ENCODE measurements around the gene IQCE. TPM values are rescaled to one million over a fixed set of nuclear protein-coding genes. Genes with fewer than 3 reads are reported as not detected.
"Not testable (repeated sequence)": the region's sequence is repeated elsewhere in the genome, so short reads cannot be mapped to it uniquely, and the experiment has no call there.

The IQCE gene
- total and polyA plus RNA-seq, 10 of the 15 experiments (the other 5 are each of a cell fraction or from before 2014, with no cell fraction given) = 0.37 to 8.1 (median 3.7) TPM

DNA sequence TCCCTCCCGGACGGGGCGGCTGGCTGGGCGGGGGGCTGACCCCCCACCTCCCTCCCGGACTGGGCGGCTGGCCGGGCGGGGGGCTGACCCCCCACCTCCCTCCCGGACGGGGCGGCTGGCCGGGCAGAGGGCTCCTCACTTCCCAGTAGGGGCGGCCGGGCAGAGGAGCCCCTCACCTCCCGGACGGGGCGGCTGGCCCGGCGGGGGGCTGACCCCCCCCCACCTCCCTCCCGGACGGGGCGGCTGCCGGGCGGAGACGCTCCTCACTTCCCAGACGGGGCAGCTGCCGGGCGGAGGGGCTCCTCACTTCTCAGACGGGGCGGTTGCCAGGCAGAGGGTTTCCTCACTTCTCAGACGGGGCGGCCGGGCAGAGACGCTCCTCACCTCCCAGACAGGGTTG, 24.6 kb upstream of the IQCE start:
- in situ Hi-C loops (cut with MboI); POLR2A ChIA-PET; FAIRE-seq; H3K9ac ChIP-seq (ENCODE audit: control insufficient read depth, insufficient read depth, low read length); RAD21 ChIA-PET (ENCODE audit: unreplicated experiment); H2AFZ ChIP-seq (ENCODE audit: control insufficient read depth, low read depth, low read length); intact Hi-C loops (cut with micrococcal nuclease; ENCODE audit: unreplicated experiment); H3K79me2 ChIP-seq (ENCODE audit: control insufficient read depth, insufficient read depth, low read length); H3K9me3 ChIP-seq (replicated peaks; ENCODE audit: control insufficient read depth, insufficient read depth, low read length); H3K36me3 ChIP-seq (ENCODE audit: control insufficient read depth in 2 of 2, insufficient read depth in 2 of 2, low read length in 1 of 2); SMC1A ChIA-PET (ENCODE audit: uncharacterized antibody, unreplicated experiment); H3K4me2 ChIP-seq (ENCODE audit: control insufficient read depth, insufficient read depth); DNase-seq (ENCODE audit: low read depth, low spot score); H3K27ac ChIP-seq (ENCODE audit: control insufficient read depth, insufficient read depth); H3K4me3 ChIP-seq; H3K27me3 ChIP-seq (replicated peaks in 1 of 2; ENCODE audit: control insufficient read depth in 2 of 2, insufficient read depth in 2 of 2, low read length in 1 of 2); CTCF ChIA-PET; BruUV-seq (replicated peaks); H4K20me1 ChIP-seq (ENCODE audit: control insufficient read depth, insufficient read depth); ATAC-seq: not testable (repeated sequence)
- peaks cover 19% of the 10 kb centered on the region for H3K4me1 ChIP-seq (ENCODE audit: control insufficient read depth, insufficient read depth, low read length)
- no CpG with 5 or more reads among the region's 34 CpGs for WGBS (ENCODE audit: insufficient coverage, insufficient replicate concordance, low lambda C conversion rate, missing lambda C conversion rate)

DNA sequence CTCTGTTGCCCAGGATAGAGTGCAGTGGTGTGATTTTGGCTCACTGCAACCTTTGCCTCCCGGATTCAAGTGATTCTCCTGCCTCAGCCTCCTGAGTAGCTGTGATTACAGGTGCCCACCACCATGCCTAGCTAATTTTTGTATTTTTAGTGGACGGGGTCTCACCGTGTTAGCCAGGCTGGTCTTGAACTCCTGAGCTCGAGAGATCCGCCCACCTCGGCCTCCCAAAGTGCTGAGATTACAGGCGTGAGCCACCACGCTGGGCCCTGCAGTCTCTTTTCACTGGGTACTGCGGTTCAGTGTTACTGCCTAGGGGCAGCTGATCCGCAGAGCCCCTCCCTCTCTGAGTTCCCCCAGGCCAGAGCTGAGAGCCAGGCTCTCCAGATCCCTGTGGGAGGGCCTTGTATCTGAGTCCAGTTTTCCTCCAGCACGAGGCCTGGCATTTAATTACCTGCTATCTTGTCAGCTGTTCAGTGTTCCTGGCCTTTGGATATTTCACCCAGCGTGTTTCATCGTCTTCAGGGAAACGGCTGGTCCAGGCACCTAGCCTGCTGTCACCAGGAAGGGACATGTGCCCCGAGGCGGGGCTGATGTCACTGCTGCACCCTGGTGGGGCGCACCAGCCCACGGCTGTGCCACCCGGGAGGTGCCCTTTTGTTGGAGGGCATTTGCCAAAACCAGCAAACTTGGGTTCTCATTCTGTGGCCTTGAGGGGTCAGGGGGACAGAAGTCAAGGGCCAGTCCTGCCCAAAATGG, 22.7 kb upstream of the IQCE start:
- WGBS (ENCODE audit: insufficient coverage, insufficient replicate concordance, low lambda C conversion rate, missing lambda C conversion rate) = 80% methylated on average over 17 of the region's 19 CpGs
- H3K9me3 ChIP-seq (replicated peaks; ENCODE audit: control insufficient read depth, insufficient read depth, low read length); H3K79me2 ChIP-seq (ENCODE audit: control insufficient read depth, insufficient read depth, low read length); intact Hi-C loops (cut with micrococcal nuclease; ENCODE audit: unreplicated experiment); H3K4me2 ChIP-seq (ENCODE audit: control insufficient read depth, insufficient read depth); in situ Hi-C loops (cut with MboI); H3K36me3 ChIP-seq (ENCODE audit: control insufficient read depth in 2 of 2, insufficient read depth in 2 of 2, low read length in 1 of 2); H4K20me1 ChIP-seq (ENCODE audit: control insufficient read depth, insufficient read depth); FAIRE-seq; SMC1A ChIA-PET (ENCODE audit: uncharacterized antibody, unreplicated experiment); BruUV-seq (replicated peaks); H3K4me1 ChIP-seq (ENCODE audit: control insufficient read depth, insufficient read depth, low read length); CTCF ChIA-PET; H3K27me3 ChIP-seq (replicated peaks in 1 of 2; ENCODE audit: control insufficient read depth in 2 of 2, insufficient read depth in 2 of 2, low read length in 1 of 2); POLR2A ChIA-PET; H3K27ac ChIP-seq (ENCODE audit: control insufficient read depth, insufficient read depth); DNase-seq (ENCODE audit: low read depth, low spot score); H2AFZ ChIP-seq (ENCODE audit: control insufficient read depth, low read depth, low read length); H3K4me3 ChIP-seq; ATAC-seq; H3K9ac ChIP-seq (ENCODE audit: control insufficient read depth, insufficient read depth, low read length): not testable (repeated sequence)
- RAD21 ChIA-PET (ENCODE audit: unreplicated experiment) = interaction anchor here (1.5 kb wide), 1 partner anchor 30 kb away, joined by 4 read pairs; no protein-coding TSS in a partner anchor
